Measurements from ENCODE around the gene CSF2RB.

DNA sequence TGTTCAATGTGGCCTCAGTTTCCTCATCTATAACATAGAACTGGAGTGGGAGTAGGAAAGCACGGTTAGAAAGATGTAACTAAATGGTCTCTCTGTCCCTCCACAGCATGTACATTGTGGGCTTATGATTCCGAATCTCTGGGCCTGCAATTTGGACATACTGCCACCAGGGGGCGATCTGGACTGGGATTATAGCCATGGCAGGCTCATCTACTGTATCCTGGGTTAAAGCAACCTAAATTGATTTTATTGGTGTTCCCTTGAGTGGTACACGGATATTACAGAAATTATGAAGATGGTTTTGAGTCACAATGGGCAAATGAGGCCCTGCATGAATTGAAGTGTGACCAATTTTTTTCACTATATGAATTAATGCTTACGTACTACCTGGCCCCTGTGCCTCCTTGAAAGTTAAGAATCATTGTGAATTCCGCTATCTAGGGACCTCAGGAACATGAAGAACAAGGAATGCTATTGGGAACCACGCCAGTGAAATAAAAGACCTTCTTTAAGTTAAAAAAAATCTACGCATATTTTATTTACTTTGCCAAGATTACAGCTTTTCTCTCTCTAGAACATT, 72.9 kb downstream of the CSF2RB start:
- TF ChIP-seq, protein P1, sequence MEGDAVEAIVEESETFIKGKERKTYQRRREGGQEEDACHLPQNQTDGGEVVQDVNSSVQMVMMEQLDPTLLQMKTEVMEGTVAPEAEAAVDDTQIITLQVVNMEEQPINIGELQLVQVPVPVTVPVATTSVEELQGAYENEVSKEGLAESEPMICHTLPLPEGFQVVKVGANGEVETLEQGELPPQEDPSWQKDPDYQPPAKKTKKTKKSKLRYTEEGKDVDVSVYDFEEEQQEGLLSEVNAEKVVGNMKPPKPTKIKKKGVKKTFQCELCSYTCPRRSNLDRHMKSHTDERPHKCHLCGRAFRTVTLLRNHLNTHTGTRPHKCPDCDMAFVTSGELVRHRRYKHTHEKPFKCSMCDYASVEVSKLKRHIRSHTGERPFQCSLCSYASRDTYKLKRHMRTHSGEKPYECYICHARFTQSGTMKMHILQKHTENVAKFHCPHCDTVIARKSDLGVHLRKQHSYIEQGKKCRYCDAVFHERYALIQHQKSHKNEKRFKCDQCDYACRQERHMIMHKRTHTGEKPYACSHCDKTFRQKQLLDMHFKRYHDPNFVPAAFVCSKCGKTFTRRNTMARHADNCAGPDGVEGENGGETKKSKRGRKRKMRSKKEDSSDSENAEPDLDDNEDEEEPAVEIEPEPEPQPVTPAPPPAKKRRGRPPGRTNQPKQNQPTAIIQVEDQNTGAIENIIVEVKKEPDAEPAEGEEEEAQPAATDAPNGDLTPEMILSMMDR (conservative IDR thresholded peaks at IDR 0.05), result peak; percentile 97
- TF ChIP-seq EZH2 (IDR thresholded peaks at IDR 0.05; ENCODE audit: low read depth), result no peak
